Measurements from ENCODE around the gene SCAPER.
"Not testable (repeated sequence)": the region's sequence is repeated elsewhere in the genome, so short reads cannot be mapped to it uniquely, and the experiment has no call there.

Gene SCAPER

GRCh38 chr15:76916369-76916768 is 11.2 kb upstream of the SCAPER start:
- FAIRE-seq: no peak

GRCh38 chr15:76913737-76914136 is 8.6 kb upstream of the SCAPER start:
- DNase-seq (ENCODE audit: insufficient read length, low spot score): no peak
- FAIRE-seq: no peak

More at GRCh38 chr15:76916369-76916768, 11.2 kb upstream of the SCAPER start:
- no peak for DNase-seq (ENCODE audit: insufficient read length, low spot score)

GRCh38 chr15:76912430-76912829 is 7.3 kb upstream of the SCAPER start:
- DNase-seq (ENCODE audit: insufficient read length, low spot score) (no peak), FAIRE-seq (no peak)

GRCh38 chr15:76905855-76906254 is 715 bp upstream of the SCAPER start:
- DNase-seq (ENCODE audit: insufficient read length, low spot score): no peak
- no peak for FAIRE-seq

GRCh38 chr15:76904461-76905012 is 603 bp downstream of the SCAPER start:
- no peak for FAIRE-seq
- peak; percentile 44 for DNase-seq (ENCODE audit: insufficient read length, low spot score)

GRCh38 chr15:76903251-76903681 is 1.9 kb downstream of the SCAPER start:
- DNase-seq (ENCODE audit: insufficient read length, low spot score) (peak; percentile 24), FAIRE-seq (no peak)

- DNase-seq (ENCODE audit: insufficient read length, low spot score) (no peak), FAIRE-seq (no peak)
These were observed 3.2 kb downstream of the SCAPER start for GRCh38 chr15:76901965-76902364.

GRCh38 chr15:76899931-76900310 is 5.2 kb downstream of the SCAPER start:
- DNase-seq (ENCODE audit: insufficient read length, low spot score); FAIRE-seq: not testable (repeated sequence)

GRCh38 chr15:76899176-76899930 is 5.8 kb downstream of the SCAPER start:
- DNase-seq (ENCODE audit: insufficient read length, low spot score); FAIRE-seq: not testable (repeated sequence)

GRCh38 chr15:76898102-76898501 is 7.0 kb downstream of the SCAPER start:
- no peak for FAIRE-seq
- no peak for DNase-seq (ENCODE audit: insufficient read length, low spot score)

- FAIRE-seq: no peak
- DNase-seq (ENCODE audit: insufficient read length, low spot score): no peak
These were observed 11.0 kb downstream of the SCAPER start for GRCh38 chr15:76894174-76894573.

- DNase-seq (ENCODE audit: insufficient read length, low spot score); FAIRE-seq: not testable (repeated sequence)
These were observed 12.3 kb downstream of the SCAPER start for GRCh38 chr15:76892836-76893235.

GRCh38 chr15:76887280-76888141 is 17.6 kb downstream of the SCAPER start:
- FAIRE-seq; DNase-seq (ENCODE audit: insufficient read length, low spot score): not testable (repeated sequence)

- no peak for DNase-seq (ENCODE audit: insufficient read length, low spot score)
- no peak for FAIRE-seq
These were observed 19.9 kb downstream of the SCAPER start for GRCh38 chr15:76885212-76885611.

GRCh38 chr15:76875911-76876310 is 29.2 kb downstream of the SCAPER start:
- FAIRE-seq: no peak

GRCh38 chr15:76873066-76873465 is 32.1 kb downstream of the SCAPER start:
- FAIRE-seq; DNase-seq (ENCODE audit: insufficient read length, low spot score): not testable (repeated sequence)

More at GRCh38 chr15:76875911-76876310, 29.2 kb downstream of the SCAPER start:
- no peak for DNase-seq (ENCODE audit: insufficient read length, low spot score)

- FAIRE-seq (no peak), DNase-seq (ENCODE audit: insufficient read length, low spot score) (no peak)
These were observed 33.2 kb downstream of the SCAPER start for GRCh38 chr15:76871930-76872329.

- no peak for DNase-seq (ENCODE audit: insufficient read length, low spot score)
- FAIRE-seq: no peak
These were observed 36.4 kb downstream of the SCAPER start for GRCh38 chr15:76868740-76869139.

- DNase-seq (ENCODE audit: insufficient read length, low spot score): peak; percentile 15
- FAIRE-seq: no peak
These were observed 38.3 kb downstream of the SCAPER start for GRCh38 chr15:76866716-76867321.

GRCh38 chr15:76866008-76866407 is 39.1 kb downstream of the SCAPER start:
- FAIRE-seq (no peak), DNase-seq (ENCODE audit: insufficient read length, low spot score) (no peak)

GRCh38 chr15:76865548-76865991 is 39.6 kb downstream of the SCAPER start:
- DNase-seq (ENCODE audit: insufficient read length, low spot score): no peak
- FAIRE-seq: no peak

All from HTR-8/SVneo (cell line).